ENCODE results near the gene PLD5. TPM values are rescaled to one million over a fixed set of nuclear protein-coding genes. Genes with fewer than 3 reads are reported as not detected.
"Not testable (repeated sequence)": the region's sequence is repeated elsewhere in the genome, so short reads cannot be mapped to it uniquely, and the experiment has no call there.

The PLD5 gene
- polyA plus RNA-seq, 10 donors, result 0.92 to 3.2 (median 1.2) TPM

DNA sequence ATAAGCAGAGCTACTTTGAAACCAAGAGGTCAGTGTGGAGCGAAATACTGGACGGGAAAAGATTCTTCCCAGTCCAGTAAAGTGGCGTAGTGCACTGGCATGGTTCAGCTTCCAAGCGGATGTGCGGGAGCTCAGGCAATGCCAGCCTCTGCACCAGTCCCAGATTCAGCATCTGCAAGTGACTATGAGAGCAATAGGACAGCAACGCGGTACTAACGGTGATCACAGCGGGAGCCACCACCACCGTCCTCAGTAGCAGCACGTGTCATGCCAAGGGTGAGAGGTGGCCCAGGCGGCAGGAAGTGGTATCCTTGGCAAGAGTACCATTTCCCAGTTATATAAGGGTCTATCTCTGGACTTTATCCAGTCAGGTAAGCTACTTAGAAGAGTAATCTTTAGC is 17.8 kb downstream of the PLD5 start:
- DNase-seq, result no peak

GRCh38 chr1:242489545-242489944 is 35.0 kb downstream of the PLD5 start:
- no peak for DNase-seq

- no peak for DNase-seq
These were observed 46.6 kb downstream of the PLD5 start for GRCh38 chr1:242477944-242478343.

DNA sequence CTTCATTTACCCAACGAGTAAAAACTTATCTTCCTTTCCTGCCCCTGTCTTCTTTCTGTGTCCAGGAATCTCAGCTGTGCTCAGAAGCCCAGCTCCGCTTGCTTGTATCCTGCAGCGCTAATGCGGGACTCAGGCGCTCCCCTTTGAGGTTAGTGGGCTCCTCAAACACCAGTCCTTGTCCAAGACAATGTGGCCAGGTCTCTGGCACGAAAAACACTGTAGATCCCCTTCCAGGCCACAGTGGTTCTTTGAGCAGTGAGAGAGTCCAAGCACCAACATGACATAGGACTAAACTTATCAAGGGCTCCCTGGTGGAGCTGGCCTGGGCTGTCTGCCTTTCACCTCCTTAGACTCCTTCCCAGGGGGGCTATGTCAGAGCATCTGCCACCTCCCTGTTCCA is 53.7 kb downstream of the PLD5 start:
- no peak for DNase-seq

GRCh38 chr1:242468784-242469183 is 55.7 kb downstream of the PLD5 start:
- no peak for DNase-seq

GRCh38 chr1:242467556-242468145 is 56.8 kb downstream of the PLD5 start:
- peak; percentile 29 to 70 (median 55) for DNase-seq

DNA sequence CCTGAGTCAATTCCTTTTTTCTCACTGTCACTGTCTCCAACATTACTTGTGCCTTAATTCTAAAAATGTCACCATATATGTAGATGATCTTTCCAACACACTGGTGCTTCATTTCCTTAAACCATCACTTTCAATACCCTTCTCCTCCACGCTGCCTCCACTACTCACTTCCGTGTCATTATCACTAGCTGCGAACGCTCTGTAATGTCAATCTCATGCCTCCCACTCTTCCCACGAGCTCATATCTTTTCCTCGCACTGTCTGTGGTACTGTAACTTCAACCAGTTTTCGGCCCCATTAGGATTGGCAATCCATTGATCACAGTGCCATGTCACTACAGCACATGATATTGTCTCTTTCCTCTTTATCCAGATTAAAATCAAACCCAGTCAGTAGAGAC is 61.6 kb downstream of the PLD5 start:
- DNase-seq, result no peak

GRCh38 chr1:242459740-242460139 is 64.8 kb downstream of the PLD5 start:
- DNase-seq, result not testable (repeated sequence)

DNA sequence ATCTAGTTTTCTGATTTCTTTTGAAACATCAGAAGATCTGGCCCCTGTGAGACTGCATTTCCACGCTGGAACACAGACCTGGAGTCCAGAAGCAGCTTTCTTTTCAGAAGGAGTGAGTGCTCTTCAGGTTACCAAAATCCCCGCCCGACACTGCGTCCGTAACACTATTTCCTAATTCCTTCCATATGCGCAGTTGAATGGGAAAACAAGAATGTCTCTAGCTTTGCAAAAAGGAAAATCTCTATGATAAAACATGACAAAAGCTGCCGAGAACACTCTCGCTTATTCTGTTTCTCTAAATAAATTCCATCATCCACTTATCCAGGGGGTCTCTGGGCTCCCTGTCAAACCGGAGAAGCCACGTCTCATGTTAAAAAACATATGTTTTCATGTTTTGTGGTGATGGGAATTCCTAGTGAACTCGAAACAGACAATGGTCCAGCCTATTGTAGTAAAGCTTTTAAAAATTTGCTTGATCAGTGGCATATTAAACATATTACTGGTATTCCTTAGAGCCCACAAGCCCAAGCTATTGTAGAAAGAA is 67.7 kb downstream of the PLD5 start:
- DNase-seq, result peak in 2 of 3 donors; percentile 10 to 53

DNA sequence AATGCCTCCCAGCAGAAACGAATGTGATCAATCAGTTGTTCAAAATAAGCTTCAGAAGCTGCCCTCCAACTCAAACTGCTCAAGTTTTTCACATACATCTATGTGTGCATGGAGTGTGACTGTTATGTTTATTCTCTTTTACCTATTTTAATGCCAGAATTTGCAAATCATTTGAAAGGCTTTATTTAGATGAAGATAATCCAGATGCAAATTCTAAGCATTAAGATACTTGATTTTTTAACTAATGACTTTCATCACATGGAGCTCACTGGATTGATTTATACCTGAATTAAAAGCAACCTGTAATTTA is 69.5 kb downstream of the PLD5 start:
- DNase-seq, result no peak

GRCh38 chr1:242454262-242455051 is 70.0 kb downstream of the PLD5 start:
- peak; percentile 29 to 67 (median 35) for DNase-seq

GRCh38 chr1:242452573-242452972 is 71.9 kb downstream of the PLD5 start:
- no peak for DNase-seq

DNA sequence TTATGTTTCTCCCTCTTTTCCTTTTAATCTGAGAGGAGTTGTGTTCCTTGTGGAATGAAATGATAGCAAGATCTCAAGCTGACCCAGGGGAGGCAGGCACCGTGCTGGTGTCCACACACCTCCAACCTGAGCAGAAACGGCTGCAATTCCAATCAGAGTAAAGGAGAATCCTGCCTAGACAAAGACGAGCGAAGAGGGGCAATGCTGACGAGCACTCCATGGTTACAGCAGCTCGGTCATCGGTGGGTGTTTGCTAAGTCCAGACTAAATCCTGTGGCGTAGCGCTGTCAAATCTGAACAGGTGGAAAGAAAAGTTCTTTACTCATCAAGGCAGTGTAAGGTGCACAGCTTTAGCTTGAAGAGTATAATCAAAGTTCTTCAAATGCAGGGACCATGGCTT is 74.8 kb downstream of the PLD5 start:
- DNase-seq, result no peak

- no peak for DNase-seq
These were observed 75.4 kb downstream of the PLD5 start for GRCh38 chr1:242448910-242449645.

DNA sequence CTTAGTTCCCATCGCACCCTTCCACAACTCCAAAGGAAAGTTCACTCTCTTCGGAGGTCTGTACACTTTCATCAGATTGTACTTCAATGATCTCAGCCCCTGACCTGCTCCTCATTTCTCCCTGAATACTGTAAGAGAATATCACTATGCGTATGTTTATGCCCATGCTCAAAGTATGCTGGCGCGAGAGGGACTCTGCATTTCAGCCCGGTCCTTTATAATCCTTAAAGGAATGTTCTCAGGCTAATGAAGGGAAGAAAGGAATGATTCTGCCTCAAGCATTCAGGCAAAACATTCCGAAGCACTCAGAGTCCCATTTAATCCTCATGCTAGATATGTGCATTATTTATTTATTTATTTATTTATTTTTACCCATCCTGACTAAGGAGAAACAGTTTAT is 76.8 kb downstream of the PLD5 start:
- no peak for DNase-seq

DNA sequence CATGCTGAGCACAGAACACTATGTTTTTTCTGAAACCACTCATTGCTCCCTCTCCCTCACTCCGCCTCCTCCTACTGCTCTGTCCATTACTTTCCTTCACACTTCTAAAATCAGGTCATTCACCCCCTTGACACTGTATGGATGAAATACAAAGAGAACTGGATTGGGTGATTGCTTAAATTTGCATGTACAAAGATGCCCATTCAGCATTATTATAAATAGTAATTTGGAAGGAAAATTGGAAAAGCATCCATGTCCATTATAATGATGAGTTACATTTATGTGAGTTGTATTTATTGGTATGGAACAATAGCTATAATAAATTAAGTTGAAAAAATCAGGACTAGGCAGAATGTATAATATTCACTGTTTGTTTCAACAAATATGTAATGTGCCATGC is 83.7 kb downstream of the PLD5 start:
- no peak for DNase-seq

- DNase-seq, result no peak
These were observed 89.3 kb downstream of the PLD5 start for GRCh38 chr1:242435200-242435599.

DNA sequence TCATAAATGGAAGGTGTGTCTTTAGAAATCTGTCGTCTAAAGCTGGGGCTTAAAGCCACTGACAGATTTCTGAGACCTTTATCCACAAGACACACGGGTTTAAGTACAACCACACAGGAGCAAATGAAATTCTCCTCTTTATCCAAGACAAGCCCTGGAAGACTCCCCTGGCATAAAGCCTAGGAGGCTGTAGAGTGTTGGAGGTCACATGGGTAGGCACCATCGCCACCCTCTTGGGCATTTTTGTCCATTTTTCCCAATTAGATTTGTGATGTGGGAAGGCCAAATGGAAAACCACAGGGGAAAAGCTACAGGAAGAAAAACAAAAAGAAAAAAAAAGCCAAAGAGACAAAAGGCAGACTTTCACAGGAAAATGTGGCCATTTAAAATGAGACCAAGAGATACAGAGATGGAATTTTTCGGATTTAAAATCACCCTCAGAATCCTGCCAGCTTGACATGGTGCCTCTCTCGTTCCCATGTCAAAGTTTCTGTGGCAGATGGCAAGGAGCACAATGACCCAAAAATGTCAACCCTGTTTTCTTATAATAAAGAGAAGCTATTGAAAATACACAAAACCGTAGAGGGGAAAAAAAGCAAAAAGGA is 91.9 kb downstream of the PLD5 start:
- no peak for DNase-seq

DNA sequence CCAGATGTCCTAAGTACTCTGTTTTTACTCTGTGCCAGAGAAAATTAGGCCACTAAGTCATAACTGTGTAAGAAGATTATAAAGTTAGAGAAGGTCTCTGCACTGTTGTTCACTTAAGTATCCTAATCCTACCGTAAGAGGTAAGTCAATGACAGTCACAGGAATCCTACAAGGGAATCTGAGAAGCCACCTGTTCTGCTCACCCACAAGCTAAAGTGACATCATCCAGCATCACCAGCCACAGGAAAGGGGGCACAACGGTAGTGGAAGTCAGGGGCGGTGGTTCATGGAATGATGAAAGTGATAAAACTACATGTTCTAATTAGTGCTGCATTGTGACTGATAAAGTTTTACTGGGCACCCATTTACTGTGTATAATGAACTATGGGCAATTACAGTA is 92.7 kb downstream of the PLD5 start:
- DNase-seq, result no peak

- DNase-seq, result no peak
These were observed 93.5 kb downstream of the PLD5 start for GRCh38 chr1:242430956-242431355.

- no peak for DNase-seq
These were observed 95.9 kb downstream of the PLD5 start for GRCh38 chr1:242428399-242429190.

GRCh38 chr1:242427519-242427918 is 97.0 kb downstream of the PLD5 start:
- DNase-seq, result no peak
